Body of pancreas (tissue), 4 donors: ENCODE measurements around the gene SPATA19. TPM values are rescaled to one million over a fixed set of nuclear protein-coding genes. Genes with fewer than 3 reads are reported as not detected.

ENCODE experiments used
- ATAC-seq: fragments of 150-250 bp; one replicate; pipeline ENCODE4 v1.9.1; 2016
- DNase-seq, 4 donors: peaks; one replicate each; pipeline ENCODE4 v3.0.0-alpha.2; 2019
- H3K27ac ChIP-seq, 4 donors: fragments of 200-600 bp; sonication (generic); 1 replicate in 3 of 4; 2 replicates in 1 of 4; pipeline versions ENCODE4 v1.5.1 to v1.6.1; 2016 to 2019; ENCODE audit warnings: mild to moderate bottlenecking in 1 of 4, mixed read lengths in 1 of 4, moderate library complexity in 1 of 4
- H3K27me3 ChIP-seq, 2 donors: fragments of 200-600 bp; sonication (generic); one replicate each; pipeline ENCODE4 v1.6.0; 2016; ENCODE audit warnings: mild to moderate bottlenecking in 1 of 2
- H3K36me3 ChIP-seq, 2 donors: fragments of 200-600 bp; sonication (generic); replicated peaks in 1 of 2; 2 replicates each; pipeline ENCODE4 v1.5.1; 2016; ENCODE audit warnings: low read depth in 2 of 2; ENCODE audit not compliant: insufficient read depth in 1 of 2
- H3K4me1 ChIP-seq: fragments of 200-600 bp; sonication (generic); one replicate; pipeline ENCODE4 v1.6.0; 2016
- H3K4me3 ChIP-seq, 2 donors: fragments of 200-600 bp; sonication (generic); 1 replicate in 1 of 2; 2 replicates in 1 of 2; pipeline ENCODE4 v1.5.1; 2016 to 2019
- H3K9me3 ChIP-seq, 3 donors: fragments of 200-600 bp; sonication (generic); 1 replicate in 2 of 3; 2 replicates in 1 of 3; pipeline ENCODE4 v1.5.1; 2016
- CTCF ChIP-seq, 7 experiments: fragments of 450-650 bp in 4 of 7; fragments of 200-600 bp in 3 of 7; sonication (generic) in 3 of 7; IDR thresholded peaks; one replicate each; pipeline ENCODE4 v1.5.1; 2016 to 2019; ENCODE audit warnings: antibody characterized with exemption in 7 of 7
- POLR2A ChIP-seq, 3 donors: fragments of 450-650 bp; IDR thresholded peaks; one replicate each; pipeline ENCODE4 v1.6.1; 2016; ENCODE audit warnings: antibody characterized with exemption in 3 of 3, mild to moderate bottlenecking in 2 of 3
- WGBS, 2 donors: methylation state at CpG; one replicate each; pipeline ENCODE4 v1.1.5; 2017; 5-methylcytosine and 5-hydroxymethylcytosine counted together
- intact Hi-C: fragments of 100-400 bp; cut with DNase I; formaldehyde crosslinking; loops from one replicate; pipeline ENCODE4 v1.15.1; 2023
- total RNA-seq, 2 donors: library from RNA; depleted of rRNA; stranded (reverse); fragments of >200 nt; gene quantifications; one replicate each; pipeline ENCODE4 v1.1.0, GENCODE V29; 2016

Gene SPATA19, protein sequence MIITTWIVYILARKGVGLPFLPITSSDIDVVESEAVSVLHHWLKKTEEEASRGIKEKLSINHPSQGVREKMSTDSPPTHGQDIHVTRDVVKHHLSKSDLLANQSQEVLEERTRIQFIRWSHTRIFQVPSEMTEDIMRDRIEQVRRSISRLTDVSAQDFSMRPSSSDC
- not detected for total RNA-seq

DNA sequence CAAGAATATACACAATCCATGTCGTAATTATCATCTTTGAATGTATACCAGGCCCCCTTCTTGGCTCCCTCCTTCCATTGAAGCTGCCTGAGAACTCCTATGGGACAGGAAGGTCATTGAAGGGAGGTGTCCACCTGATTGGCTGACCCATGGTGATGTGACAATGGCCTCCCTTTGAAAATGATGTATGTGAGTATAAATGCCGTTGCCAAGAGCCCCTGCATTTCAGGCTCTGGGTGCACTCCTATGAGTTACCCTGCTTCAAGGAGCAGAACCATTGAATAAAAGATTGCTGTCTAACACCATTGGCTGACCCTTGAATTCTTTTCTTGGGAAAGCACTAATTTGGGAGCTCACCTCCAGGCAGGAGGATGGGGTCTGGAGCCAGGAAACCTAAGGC, at the start of gene SPATA19:
Gene SPATA19 (minus strand): TSS at position 101 of the 400 bp plus-strand sequence. CDS start 67 bp downstream, at position 34.
- WGBS, 2 donors = 36 to 57% methylated on average over 2 of the region's 2 CpGs
- H3K36me3 ChIP-seq = no peaks in the 10 kb centered on the region
- intact Hi-C loops = no loop called here
- no peaks in the 10 kb centered on the region for H3K9me3 ChIP-seq
- no peak within 1 kb of the TSS for H3K4me3 ChIP-seq
- no peaks in the 10 kb centered on the region for H3K27me3 ChIP-seq
- H3K4me1 ChIP-seq = no peaks in the 10 kb centered on the region
- no peak for TF ChIP-seq CTCF (IDR thresholded peaks at IDR 0.05)
- TF ChIP-seq POLR2A (IDR thresholded peaks at IDR 0.05) = no peak
- ATAC-seq (no peak), DNase-seq (no peak)
- no peak within 1 kb of the TSS for H3K27ac ChIP-seq

DNA sequence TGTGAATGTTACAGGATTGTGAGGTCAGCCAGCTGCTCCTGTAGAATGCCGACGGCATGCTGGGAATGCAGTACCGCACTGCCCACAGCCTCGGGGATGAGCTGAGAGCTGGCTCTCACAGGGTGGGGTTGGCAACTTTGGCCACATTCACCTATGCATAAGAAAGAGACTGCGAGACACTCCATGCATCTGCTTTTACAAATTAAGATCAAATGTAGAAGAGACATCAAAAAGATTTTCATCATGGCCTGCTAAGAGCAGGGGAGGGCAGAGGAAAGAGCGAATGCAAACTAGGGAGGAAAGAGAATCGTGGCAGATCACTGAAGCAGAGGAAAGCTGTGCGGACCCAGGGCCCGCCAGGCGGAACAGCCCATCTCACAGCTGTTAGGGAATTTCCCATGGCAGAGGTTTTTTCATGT, 49.8 kb upstream of the SPATA19 start:
- intact Hi-C loops = no loop called here
- ATAC-seq = no peak
- no peak overlapping the region for H3K4me3 ChIP-seq
- no peaks in the 10 kb centered on the region for H3K27me3 ChIP-seq
- DNase-seq = no peak
- H3K4me1 ChIP-seq = no peaks in the 10 kb centered on the region
- H3K27ac ChIP-seq = no peak overlapping the region
- no peaks in the 10 kb centered on the region for H3K9me3 ChIP-seq
- WGBS, 2 donors = 51% methylated on average over 10 of the region's 10 CpGs
- TF ChIP-seq CTCF (IDR thresholded peaks at IDR 0.05) = no peak
- TF ChIP-seq POLR2A (IDR thresholded peaks at IDR 0.05) = no peak
- H3K36me3 ChIP-seq = no peaks in the 10 kb centered on the region

- TF ChIP-seq CTCF (IDR thresholded peaks at IDR 0.05) (no peak), POLR2A (IDR thresholded peaks at IDR 0.05) (no peak)
- H3K4me3 ChIP-seq = no peak overlapping the region
- no peaks in the 10 kb centered on the region for H3K36me3 ChIP-seq
- intact Hi-C loops = no loop called here
- H3K4me1 ChIP-seq = no peaks in the 10 kb centered on the region
- no peak for ATAC-seq
- no peaks in the 10 kb centered on the region for H3K9me3 ChIP-seq
- 78% methylated on average over 14 of the region's 14 CpGs for whole genome bisulfite sequencing, 2 donors
- DNase-seq = no peak
- H3K27me3 ChIP-seq = no peaks in the 10 kb centered on the region
- no peak overlapping the region for H3K27ac ChIP-seq
Observed at GRCh38 chr11:133893381-133893780, 48.1 kb upstream of the SPATA19 start.

DNA sequence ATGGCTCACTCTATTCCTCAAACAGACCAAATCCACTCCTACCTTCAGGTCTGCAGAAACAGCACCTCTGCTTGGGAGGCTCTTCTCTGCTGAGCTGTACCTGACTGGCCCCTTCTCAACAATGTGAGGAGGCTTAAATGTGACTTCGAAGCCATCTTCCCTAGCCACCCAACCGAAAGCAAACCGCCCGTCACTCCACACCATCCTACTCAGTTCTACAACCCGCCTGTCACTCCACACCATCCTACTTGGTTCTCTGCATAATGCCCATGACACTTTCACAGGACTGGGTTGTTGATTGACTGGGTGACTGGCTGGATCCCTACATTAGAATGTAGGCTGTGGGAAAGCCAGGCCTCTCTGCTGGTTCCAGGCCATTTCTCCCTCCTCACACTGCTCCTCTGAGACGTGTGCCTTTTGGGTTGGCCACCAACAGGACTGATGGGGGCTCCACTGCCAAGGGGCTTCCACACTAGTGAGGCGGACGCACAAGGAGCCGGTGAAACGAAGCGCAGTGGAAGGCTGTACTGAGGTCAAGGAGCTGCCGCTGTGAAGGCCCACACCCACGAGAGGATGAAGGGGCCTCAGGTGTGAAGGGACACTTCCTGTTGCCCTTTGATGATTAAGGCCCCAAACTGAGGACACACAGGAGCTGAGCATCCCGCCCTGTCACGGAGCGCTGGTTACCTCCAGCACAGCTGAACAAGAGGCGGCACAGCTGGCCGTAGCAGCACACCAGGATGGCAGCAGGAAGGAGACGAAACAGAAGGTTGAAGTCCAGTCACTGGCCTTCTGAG, 47.5 kb upstream of the SPATA19 start:
- intact Hi-C loops = no loop called here
- Histone ChIP-seq H3K4me1 (no peaks in the 10 kb centered on the region), H3K27ac (no peak overlapping the region), H3K36me3 (no peaks in the 10 kb centered on the region), H3K27me3 (no peaks in the 10 kb centered on the region), H3K9me3 (no peaks in the 10 kb centered on the region), H3K4me3 (no peak overlapping the region)
- DNase-seq (no peak), ATAC-seq (no peak)
- WGBS, 2 donors = 78 to 80% methylated on average over 11 to 13 of the region's 19 CpGs
- TF ChIP-seq POLR2A (IDR thresholded peaks at IDR 0.05) (no peak), CTCF (IDR thresholded peaks at IDR 0.05) (no peak)
